Progenitor cell of endocrine pancreas (in vitro differentiated cells): ENCODE measurements around the gene EPB41L4B. TPM values are rescaled to one million over a fixed set of nuclear protein-coding genes. Genes with fewer than 3 reads are reported as not detected.

Source experiments
- DNase-seq: peaks from one replicate; pipeline ENCODE4 v3.0.0; 2021; ENCODE audit warnings: low spot score; ENCODE audit not compliant: unreplicated experiment
- H3K27ac Mint-ChIP-seq: 2 replicates; pipeline ENCODE4 v1.8.0; 2021; ENCODE audit warnings: mild to moderate bottlenecking, moderate library complexity, mixed read lengths
- H3K27me3 Mint-ChIP-seq: 2 replicates; pipeline ENCODE4 v1.8.0; 2021; ENCODE audit warnings: mixed read lengths
- H3K36me3 Mint-ChIP-seq: 2 replicates; pipeline ENCODE4 v1.8.0; 2022; ENCODE audit warnings: mixed read lengths; ENCODE audit not compliant: insufficient read depth
- H3K4me1 Mint-ChIP-seq: 2 replicates; pipeline ENCODE4 v1.8.0; 2021; ENCODE audit warnings: low read depth, mixed read lengths
- H3K4me3 Mint-ChIP-seq: 2 replicates; pipeline ENCODE4 v1.8.0; 2021; ENCODE audit warnings: low read depth, mild to moderate bottlenecking, moderate library complexity, mixed read lengths
- H3K9me3 Mint-ChIP-seq: 2 replicates; pipeline ENCODE4 v1.8.0; 2021; ENCODE audit warnings: low read depth, mixed read lengths
- total RNA-seq: library from RNA; stranded (reverse); gene quantifications from 2 replicates; pipeline ENCODE4 v1.2.1, GENCODE V29; 2021
- TF ChIP-seq, protein P1 (sequence below): fragments of 200-600 bp; sonication (generic); IDR thresholded peaks from one replicate; pipeline ENCODE4 v1.5.0; 2021; ENCODE audit warnings: antibody characterized with exemption, mild to moderate bottlenecking; ENCODE audit not compliant: unreplicated experiment

Gene EPB41L4B
- total RNA-seq, 1 donor from 2014 or later, result 7.7 TPM

DNA sequence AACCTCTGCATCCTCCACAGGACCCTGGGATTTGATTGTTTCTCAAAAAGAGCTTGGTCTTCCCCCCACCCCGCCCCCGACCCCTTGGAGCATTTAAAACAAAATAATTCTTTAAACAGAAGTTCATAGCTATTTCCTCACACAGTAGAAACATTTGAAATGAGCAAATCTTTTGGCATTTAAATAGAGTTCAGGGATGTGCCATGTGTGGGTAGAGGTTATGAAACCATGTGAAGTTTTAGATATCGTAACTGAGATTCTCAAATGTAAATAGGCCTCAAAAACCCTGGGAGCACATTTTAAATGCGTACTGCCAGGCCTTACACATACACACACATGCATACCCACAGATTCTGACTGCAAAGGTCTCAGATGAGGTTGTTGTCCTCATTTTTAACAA, 66.5 kb downstream of the EPB41L4B start:
- H3K4me3 Mint-ChIP-seq, result no peak overlapping the region
- H3K36me3 Mint-ChIP-seq, result no peaks in the 10 kb centered on the region
- peaks cover 17% of the 10 kb centered on the region for H3K4me1 Mint-ChIP-seq

DNA sequence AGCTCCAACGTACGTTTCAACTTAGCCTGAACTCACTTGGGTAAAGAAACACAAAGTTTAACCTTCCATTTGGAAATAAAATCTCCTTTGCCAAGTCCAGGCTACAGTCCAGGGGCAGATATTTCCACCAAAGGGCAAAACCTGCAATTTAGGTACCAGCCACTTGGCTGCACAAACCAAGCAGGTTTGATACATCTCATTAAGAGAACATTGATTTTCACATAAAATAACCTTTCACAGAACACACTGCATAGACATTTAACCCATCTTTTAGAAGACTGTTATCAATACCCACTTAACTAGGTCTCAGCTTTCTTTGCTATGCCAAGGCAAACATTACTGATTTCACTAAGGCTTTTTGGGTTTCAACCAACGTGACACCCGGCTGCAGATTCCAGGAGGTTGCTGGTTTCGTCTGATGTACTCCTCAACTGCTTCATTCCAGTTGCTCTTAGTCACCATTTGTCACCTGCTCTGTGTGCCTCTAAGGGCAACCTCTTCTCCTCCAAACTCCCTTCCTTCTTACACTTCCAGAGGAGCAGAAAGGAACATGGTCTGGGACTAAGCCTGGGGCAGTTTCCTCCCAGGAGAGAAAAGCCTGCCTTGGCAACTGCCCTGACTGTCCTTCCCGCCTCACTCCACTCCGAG, 67.1 kb downstream of the EPB41L4B start:
- H3K27ac Mint-ChIP-seq, result no peak overlapping the region
- H3K9me3 Mint-ChIP-seq, result no peaks in the 10 kb centered on the region
- no peak for DNase-seq
- H3K4me1 Mint-ChIP-seq, result peaks cover 17% of the 10 kb centered on the region
- TF ChIP-seq, protein P1, sequence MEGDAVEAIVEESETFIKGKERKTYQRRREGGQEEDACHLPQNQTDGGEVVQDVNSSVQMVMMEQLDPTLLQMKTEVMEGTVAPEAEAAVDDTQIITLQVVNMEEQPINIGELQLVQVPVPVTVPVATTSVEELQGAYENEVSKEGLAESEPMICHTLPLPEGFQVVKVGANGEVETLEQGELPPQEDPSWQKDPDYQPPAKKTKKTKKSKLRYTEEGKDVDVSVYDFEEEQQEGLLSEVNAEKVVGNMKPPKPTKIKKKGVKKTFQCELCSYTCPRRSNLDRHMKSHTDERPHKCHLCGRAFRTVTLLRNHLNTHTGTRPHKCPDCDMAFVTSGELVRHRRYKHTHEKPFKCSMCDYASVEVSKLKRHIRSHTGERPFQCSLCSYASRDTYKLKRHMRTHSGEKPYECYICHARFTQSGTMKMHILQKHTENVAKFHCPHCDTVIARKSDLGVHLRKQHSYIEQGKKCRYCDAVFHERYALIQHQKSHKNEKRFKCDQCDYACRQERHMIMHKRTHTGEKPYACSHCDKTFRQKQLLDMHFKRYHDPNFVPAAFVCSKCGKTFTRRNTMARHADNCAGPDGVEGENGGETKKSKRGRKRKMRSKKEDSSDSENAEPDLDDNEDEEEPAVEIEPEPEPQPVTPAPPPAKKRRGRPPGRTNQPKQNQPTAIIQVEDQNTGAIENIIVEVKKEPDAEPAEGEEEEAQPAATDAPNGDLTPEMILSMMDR, result no peak
- H3K27me3 Mint-ChIP-seq, result peaks cover 3% of the 10 kb centered on the region
- H3K36me3 Mint-ChIP-seq, result no peaks in the 10 kb centered on the region
- H3K4me3 Mint-ChIP-seq, result no peak overlapping the region

More for the DNA sequence above, 66.5 kb downstream of the EPB41L4B start:
- H3K27me3 Mint-ChIP-seq, result peaks cover 3% of the 10 kb centered on the region
- H3K9me3 Mint-ChIP-seq, result no peaks in the 10 kb centered on the region
- TF ChIP-seq, protein P1, result no peak
- no peak overlapping the region for H3K27ac Mint-ChIP-seq
- no peak for DNase-seq

DNA sequence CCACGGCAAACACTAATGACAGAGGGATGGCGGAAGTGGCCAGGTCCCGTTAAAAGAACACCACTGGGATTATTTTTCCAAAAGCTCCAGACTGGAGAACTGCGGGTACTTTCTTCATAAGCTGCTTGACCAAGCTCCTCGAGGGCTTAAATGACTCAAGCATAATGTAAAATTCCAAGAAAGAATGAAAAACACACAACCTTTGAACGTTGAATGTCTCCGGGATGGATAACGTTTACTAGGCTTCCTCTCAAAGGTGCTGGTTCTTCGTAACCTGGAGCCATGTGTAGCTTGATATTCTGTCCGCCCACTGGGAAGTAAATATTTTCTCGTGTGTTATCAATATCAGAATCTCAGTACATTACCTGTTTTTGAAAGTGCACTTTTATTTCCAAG, 67.6 kb downstream of the EPB41L4B start:
- Mint-ChIP-seq H3K36me3 (no peaks in the 10 kb centered on the region), H3K27ac (no peak overlapping the region), H3K9me3 (no peaks in the 10 kb centered on the region), H3K4me1 (peaks cover 20% of the 10 kb centered on the region), H3K4me3 (no peak overlapping the region), H3K27me3 (no peaks in the 10 kb centered on the region)
- DNase-seq, result no peak
- TF ChIP-seq, protein P1, result no peak

DNA sequence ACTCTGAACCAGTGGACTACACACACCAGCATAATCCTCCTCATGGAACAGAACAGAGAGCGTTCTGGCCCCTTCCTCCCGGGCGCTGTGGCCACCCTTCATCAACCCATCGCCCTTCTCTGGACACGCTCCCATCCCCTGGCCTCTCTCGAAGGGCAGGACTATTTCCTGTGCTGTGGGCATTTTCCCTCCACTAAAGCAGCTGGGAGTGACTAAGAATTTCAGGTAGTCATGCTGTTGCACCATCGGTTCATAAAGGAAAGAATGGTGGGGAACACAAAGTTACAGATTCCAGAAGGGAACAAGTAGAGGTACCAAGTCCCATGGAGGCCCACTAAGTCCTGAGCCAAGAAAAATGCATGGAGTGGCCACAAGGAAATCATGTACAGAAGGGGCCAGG, 68.6 kb downstream of the EPB41L4B start:
- TF ChIP-seq, protein P1, result no peak
- Mint-ChIP-seq H3K27me3 (no peaks in the 10 kb centered on the region), H3K27ac (no peak overlapping the region), H3K36me3 (no peaks in the 10 kb centered on the region), H3K4me1 (peaks cover 23% of the 10 kb centered on the region), H3K9me3 (no peaks in the 10 kb centered on the region), H3K4me3 (no peak overlapping the region)
- DNase-seq, result no peak

DNA sequence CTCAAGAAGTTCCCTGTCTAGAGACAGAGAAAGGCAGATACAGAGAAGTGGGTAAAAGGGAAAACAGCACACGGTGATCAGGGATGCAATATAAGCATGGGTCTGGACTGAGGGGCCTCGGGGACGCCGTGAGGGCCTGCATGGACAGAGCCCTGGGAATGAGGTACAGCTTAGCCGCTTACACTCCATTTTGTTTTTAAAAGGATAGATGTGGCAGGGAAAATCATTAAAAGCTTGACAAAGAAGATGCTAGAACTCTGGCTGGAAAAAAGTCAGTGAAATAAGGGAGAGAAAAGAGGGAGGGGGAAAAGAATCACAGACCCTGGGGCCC, 69.1 kb downstream of the EPB41L4B start:
- H3K9me3 Mint-ChIP-seq, result no peaks in the 10 kb centered on the region
- no peaks in the 10 kb centered on the region for H3K27me3 Mint-ChIP-seq
- H3K27ac Mint-ChIP-seq, result peak overlapping the region; percentile 93
- TF ChIP-seq, protein P1, result no peak
- H3K36me3 Mint-ChIP-seq, result no peaks in the 10 kb centered on the region
- H3K4me1 Mint-ChIP-seq, result peaks cover 23% of the 10 kb centered on the region
- H3K4me3 Mint-ChIP-seq, result no peak overlapping the region
- DNase-seq, result no peak
